GM12874 (cell line): ENCODE data around the gene DUT.

Source experiments
- CTCF ChIP-seq: IDR thresholded peaks from 2 replicates; pipeline ENCODE4 v1.5.1; 2011; ENCODE audit warnings: low read depth, mild to moderate bottlenecking, control low read depth, low read length, moderate library complexity; ENCODE audit not compliant: insufficient read depth

Gene DUT

GRCh38 chr15:48371550-48371949 lies 40.3 kb downstream of the DUT start:
- no peak for TF ChIP-seq CTCF

DNA sequence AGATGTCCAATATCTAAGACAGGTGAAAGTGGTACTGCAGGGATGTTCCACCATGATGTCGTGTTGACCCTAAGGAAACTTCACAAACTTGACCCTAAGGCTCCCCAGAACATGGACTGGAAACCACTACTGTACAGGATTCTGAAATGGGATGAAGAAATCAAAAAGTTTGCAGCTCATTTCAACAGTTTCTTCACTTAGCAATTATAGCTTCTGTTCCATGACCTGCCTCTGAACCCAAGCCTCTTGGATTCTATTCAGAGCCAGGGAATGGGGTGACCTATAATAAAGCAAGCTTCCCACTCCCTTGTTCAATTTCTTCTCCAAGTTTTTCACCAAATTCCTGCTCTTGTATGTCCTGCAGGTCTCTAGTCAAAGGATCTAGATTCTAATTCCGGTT lies 40.7 kb downstream of the DUT start:
- no peak for TF ChIP-seq CTCF

DNA sequence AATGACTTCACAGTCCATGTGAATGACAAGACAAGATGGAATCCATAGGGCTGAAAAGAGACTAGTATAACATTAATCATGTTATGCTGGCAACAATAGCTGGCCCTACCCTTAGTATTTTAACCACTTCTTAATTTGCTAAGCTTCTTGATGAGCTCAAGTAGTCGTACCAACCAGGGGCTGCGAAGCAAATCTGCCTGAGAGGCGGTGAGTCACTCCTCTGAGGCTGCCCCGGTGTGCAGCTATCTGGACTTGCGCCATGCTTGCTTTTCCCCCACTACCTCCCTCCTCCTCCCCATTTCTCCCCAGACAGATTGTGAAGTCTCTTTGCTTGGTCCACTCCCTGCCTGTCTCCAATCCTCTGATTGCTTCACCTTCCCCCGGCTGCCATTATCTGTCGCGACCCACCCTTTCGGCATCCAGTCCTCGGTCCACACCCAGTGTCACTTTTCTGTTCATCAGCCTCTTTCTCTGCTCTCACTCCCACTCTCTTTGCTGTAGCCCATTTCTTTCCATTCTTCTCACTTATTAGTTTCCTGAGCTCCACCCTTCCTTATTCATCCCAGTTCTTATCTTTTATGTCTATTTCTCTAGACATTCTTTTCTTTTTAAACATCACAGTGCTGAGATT lies 42.7 kb downstream of the DUT start:
- TF ChIP-seq CTCF: no peak

GRCh38 chr15:48374472-48374871 lies 43.2 kb downstream of the DUT start:
- no peak for TF ChIP-seq CTCF

DNA sequence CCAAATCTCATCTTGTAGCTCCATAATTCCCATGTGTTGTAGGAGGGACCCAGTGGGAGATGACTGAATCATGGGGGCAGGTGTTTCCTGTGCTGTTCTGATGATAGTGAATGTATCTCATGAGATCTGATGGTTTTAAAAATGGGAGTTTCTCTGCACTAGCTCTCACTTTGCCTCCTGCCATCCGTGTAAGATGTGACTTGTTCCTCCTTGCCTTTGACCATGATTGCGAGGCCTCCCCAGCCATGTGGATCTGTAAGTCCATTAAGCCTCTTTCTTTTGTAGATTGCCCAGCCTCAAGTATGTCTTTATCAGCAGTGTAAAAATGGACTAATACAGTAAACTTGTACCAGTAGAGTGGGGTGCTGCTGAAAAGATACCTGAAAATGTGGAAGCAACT lies 44.5 kb downstream of the DUT start:
- no peak for TF ChIP-seq CTCF

GRCh38 chr15:48380198-48380597 lies 49.0 kb downstream of the DUT start:
- no peak for TF ChIP-seq CTCF

DNA sequence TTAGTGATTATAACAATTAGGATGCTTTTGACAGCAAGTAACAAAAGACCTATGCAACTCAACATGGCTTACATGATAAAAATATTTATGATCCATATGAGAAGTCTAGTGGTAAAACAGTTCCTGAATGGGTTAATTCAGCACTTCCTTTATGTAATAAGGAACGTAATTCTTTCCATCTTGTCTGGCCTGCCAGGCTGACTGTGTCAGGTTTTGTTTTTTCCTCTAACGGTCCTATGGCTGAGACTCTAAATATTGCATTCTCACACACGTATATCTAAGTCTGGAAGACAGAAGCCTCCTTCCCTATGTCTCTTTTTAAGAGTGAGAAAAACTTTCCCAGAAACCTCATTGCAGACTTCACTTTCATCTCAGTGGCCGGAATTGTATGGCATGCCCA lies 50.6 kb downstream of the DUT start:
- no peak for TF ChIP-seq CTCF

- TF ChIP-seq CTCF: no peak
Measured at GRCh38 chr15:48383031-48383430, 51.8 kb downstream of the DUT start.
